Measurements from ENCODE around the gene CEP76.

GRCh38 chr18:12679183-12679786, 23.2 kb downstream of the CEP76 start:
- TF ChIP-seq, protein P1, sequence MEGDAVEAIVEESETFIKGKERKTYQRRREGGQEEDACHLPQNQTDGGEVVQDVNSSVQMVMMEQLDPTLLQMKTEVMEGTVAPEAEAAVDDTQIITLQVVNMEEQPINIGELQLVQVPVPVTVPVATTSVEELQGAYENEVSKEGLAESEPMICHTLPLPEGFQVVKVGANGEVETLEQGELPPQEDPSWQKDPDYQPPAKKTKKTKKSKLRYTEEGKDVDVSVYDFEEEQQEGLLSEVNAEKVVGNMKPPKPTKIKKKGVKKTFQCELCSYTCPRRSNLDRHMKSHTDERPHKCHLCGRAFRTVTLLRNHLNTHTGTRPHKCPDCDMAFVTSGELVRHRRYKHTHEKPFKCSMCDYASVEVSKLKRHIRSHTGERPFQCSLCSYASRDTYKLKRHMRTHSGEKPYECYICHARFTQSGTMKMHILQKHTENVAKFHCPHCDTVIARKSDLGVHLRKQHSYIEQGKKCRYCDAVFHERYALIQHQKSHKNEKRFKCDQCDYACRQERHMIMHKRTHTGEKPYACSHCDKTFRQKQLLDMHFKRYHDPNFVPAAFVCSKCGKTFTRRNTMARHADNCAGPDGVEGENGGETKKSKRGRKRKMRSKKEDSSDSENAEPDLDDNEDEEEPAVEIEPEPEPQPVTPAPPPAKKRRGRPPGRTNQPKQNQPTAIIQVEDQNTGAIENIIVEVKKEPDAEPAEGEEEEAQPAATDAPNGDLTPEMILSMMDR (IDR thresholded peaks at IDR 0.05; ENCODE audit: extremely low read depth in 1 of 2, insufficient read depth in 1 of 2, low read depth in 1 of 2, low read length in 2 of 2), result no peak
- peak; percentile 98 for TF ChIP-seq POLR2A (IDR thresholded peaks at IDR 0.05; ENCODE audit: low read depth, low read length)
- TF ChIP-seq POLR2AphosphoS5 (IDR thresholded peaks at IDR 0.05; ENCODE audit: insufficient read depth, low read depth, low read length), result peak; percentile 94
- TF ChIP-seq JUN (IDR thresholded peaks at IDR 0.05; ENCODE audit: borderline replicate concordance, insufficient read depth, insufficient read length, low read depth), result no peak
- no peak for TF ChIP-seq EZH2 (IDR thresholded peaks at IDR 0.05; ENCODE audit: borderline replicate concordance, low read depth, low read length, severe bottlenecking)
- TF ChIP-seq MAX (IDR thresholded peaks at IDR 0.05; ENCODE audit: insufficient read depth, insufficient read length), result peak; percentile 76
- peak; percentile 96 for TF ChIP-seq MYC (IDR thresholded peaks at IDR 0.05; ENCODE audit: low read depth, low read length)

All from endothelial cell of umbilical vein (primary cell).